Esophagus squamous epithelium (tissue), 5 donors: ENCODE data around the gene SLC29A4. TPM values are rescaled to one million over a fixed set of nuclear protein-coding genes. Genes with fewer than 3 reads are reported as not detected.
"Not testable (repeated sequence)": the region's sequence is repeated elsewhere in the genome, so short reads cannot be mapped to it uniquely, and the experiment has no call there.

Source experiments
- DNase-seq: peaks from one replicate; lab custom pipeline; 2025; lab: John Stamatoyannopoulos, UW
- H3K27ac ChIP-seq, 4 donors: fragments of 200-600 bp; sonication (generic); one replicate each; pipeline ENCODE4 v1.5.1; 2016 to 2019; ENCODE audit warnings: mild to moderate bottlenecking in 1 of 4
- H3K27me3 ChIP-seq, 4 donors: fragments of 200-600 bp; sonication (generic); 1 replicate in 3 of 4; 2 replicates in 1 of 4; pipeline versions ENCODE4 v1.5.1 to v1.6.0; 2017 to 2021; ENCODE audit warnings: antibody characterized with exemption in 1 of 4
- H3K36me3 ChIP-seq, 3 donors: fragments of 200-600 bp; sonication (generic); one replicate each; pipeline ENCODE4 v1.5.1; 2016 to 2019
- H3K4me1 ChIP-seq, 3 donors: fragments of 200-600 bp; sonication (generic); one replicate each; pipeline ENCODE4 v1.5.1; 2017 to 2019
- H3K4me3 ChIP-seq, 4 donors: fragments of 200-600 bp; sonication (generic); 1 replicate in 3 of 4; 2 replicates in 1 of 4; pipeline ENCODE4 v1.5.1; 2016 to 2019; ENCODE audit warnings: mild to moderate bottlenecking in 2 of 4, moderate library complexity in 1 of 4
- H3K9me3 ChIP-seq, 3 donors: fragments of 200-600 bp; sonication (generic); one replicate each; pipeline ENCODE4 v1.5.1; 2016 to 2019
- POLR2A ChIP-seq, 4 donors: fragments of 450-650 bp; IDR thresholded peaks; one replicate each; pipeline ENCODE4 v1.6.1; 2017; ENCODE audit warnings: antibody characterized with exemption in 4 of 4, mild to moderate bottlenecking in 4 of 4, moderate library complexity in 3 of 4
- WGBS, 2 donors: methylation state at CpG; one replicate each; pipeline ENCODE4 v1.1.5; 2018; 5-methylcytosine and 5-hydroxymethylcytosine counted together
- intact Hi-C: fragments of 100-400 bp; cut with DNase I; formaldehyde crosslinking; loops from one replicate; pipeline ENCODE4 v1.15.0; 2022
- total RNA-seq, 4 donors: library from RNA; depleted of rRNA; stranded (reverse); fragments of >200 nt; gene quantifications; one replicate each; pipeline ENCODE4 v1.1.0, GENCODE V29; 2016
- TF ChIP-seq, protein P1 (sequence below), 6 experiments: fragments of 450-650 bp in 4 of 6; fragments of 200-600 bp in 2 of 6; sonication (generic) in 2 of 6; IDR thresholded peaks; one replicate each; pipeline ENCODE4 v1.5.1; 2016 to 2019; ENCODE audit warnings: antibody characterized with exemption in 6 of 6, mild to moderate bottlenecking in 4 of 6, moderate library complexity in 4 of 6
- donor health status: DM: yes; HTN: yes; CAD: no.

Gene SLC29A4
- total RNA-seq, 4 donors from 2014 or later = 0.44 to 0.57 (median 0.53) TPM; not detected in 1

DNA sequence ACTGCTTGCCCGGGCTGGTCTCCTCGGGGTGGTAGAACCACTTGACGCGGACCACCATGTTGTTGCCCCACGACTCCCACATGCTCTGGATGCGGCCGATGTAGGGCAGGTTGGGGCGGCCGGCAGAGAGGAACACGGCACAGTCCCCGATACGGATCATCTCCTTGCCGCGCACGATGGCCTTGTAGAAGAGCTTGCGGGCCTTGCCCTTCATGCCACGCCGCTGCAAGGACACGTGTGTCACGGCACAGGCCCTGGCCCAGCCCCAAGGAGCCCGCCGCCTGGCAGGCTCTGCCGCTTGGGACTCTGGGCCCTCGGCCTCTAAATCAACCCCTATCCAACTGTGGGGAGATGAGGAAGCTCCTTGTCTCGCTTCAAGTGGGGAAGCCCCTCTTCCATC lies 26.4 kb downstream of the SLC29A4 start:
- 100% methylated on average over 3 of the region's 25 CpGs; no CpG with 5 or more reads in 1 of the 2 donors for WGBS, 2 donors
- no peaks in the 10 kb centered on the region for H3K9me3 ChIP-seq
- H3K27ac ChIP-seq = no peak overlapping the region
- H3K36me3 ChIP-seq = peaks cover 40 to 81% (median 49%) of the 10 kb centered on the region in 3 donors
- TF ChIP-seq POLR2A (IDR thresholded peaks at IDR 0.05) = no peak
- TF ChIP-seq, protein P1, sequence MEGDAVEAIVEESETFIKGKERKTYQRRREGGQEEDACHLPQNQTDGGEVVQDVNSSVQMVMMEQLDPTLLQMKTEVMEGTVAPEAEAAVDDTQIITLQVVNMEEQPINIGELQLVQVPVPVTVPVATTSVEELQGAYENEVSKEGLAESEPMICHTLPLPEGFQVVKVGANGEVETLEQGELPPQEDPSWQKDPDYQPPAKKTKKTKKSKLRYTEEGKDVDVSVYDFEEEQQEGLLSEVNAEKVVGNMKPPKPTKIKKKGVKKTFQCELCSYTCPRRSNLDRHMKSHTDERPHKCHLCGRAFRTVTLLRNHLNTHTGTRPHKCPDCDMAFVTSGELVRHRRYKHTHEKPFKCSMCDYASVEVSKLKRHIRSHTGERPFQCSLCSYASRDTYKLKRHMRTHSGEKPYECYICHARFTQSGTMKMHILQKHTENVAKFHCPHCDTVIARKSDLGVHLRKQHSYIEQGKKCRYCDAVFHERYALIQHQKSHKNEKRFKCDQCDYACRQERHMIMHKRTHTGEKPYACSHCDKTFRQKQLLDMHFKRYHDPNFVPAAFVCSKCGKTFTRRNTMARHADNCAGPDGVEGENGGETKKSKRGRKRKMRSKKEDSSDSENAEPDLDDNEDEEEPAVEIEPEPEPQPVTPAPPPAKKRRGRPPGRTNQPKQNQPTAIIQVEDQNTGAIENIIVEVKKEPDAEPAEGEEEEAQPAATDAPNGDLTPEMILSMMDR (IDR thresholded peaks at IDR 0.05) = no peak
- no peak for DNase-seq
- intact Hi-C loops = no loop called here
- H3K4me3 ChIP-seq = no peak overlapping the region
- no peaks in the 10 kb centered on the region for H3K27me3 ChIP-seq
- H3K4me1 ChIP-seq = no peaks in the 10 kb centered on the region

DNA sequence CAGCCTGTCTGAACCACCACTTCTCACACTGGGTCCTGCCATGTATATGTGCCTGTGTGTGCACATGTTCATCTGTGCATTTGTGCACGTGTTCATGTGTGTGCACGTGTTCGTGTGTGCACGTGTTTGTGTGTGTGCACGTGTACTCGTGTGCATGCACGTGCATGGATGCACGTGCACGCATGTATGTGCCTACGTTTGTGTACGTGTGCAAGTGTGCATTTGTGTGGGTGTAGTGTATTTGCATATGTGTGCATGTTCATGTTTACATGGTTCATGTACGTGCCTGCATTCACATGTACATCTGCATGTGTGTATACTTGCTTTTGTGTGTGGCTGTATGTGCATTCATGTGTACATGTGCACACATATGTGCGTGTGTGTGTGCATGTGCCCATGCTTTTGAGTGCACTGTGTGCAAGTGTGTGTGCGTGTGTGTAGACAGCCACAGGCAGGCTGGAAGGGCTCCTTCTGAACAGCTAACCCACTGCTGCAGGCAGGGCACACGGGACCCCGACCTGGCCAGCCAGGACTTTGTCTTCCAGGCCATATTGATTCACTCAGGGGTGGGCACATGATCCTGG lies 28.2 kb downstream of the SLC29A4 start:
- peaks cover 40 to 99% (median 63%) of the 10 kb centered on the region in 3 donors for H3K36me3 ChIP-seq
- 92 to 98% methylated on average over 14 to 15 of the region's 16 CpGs for WGBS, 2 donors
- DNase-seq = no peak
- TF ChIP-seq, protein P1 (IDR thresholded peaks at IDR 0.05) = no peak
- no peak for TF ChIP-seq POLR2A (IDR thresholded peaks at IDR 0.05)
- H3K4me3 ChIP-seq = no peak overlapping the region
- no peaks in the 10 kb centered on the region for H3K27me3 ChIP-seq
- H3K4me1 ChIP-seq = no peaks in the 10 kb centered on the region
- no peak overlapping the region for H3K27ac ChIP-seq
- intact Hi-C loops = no loop called here
- no peaks in the 10 kb centered on the region for H3K9me3 ChIP-seq

DNA sequence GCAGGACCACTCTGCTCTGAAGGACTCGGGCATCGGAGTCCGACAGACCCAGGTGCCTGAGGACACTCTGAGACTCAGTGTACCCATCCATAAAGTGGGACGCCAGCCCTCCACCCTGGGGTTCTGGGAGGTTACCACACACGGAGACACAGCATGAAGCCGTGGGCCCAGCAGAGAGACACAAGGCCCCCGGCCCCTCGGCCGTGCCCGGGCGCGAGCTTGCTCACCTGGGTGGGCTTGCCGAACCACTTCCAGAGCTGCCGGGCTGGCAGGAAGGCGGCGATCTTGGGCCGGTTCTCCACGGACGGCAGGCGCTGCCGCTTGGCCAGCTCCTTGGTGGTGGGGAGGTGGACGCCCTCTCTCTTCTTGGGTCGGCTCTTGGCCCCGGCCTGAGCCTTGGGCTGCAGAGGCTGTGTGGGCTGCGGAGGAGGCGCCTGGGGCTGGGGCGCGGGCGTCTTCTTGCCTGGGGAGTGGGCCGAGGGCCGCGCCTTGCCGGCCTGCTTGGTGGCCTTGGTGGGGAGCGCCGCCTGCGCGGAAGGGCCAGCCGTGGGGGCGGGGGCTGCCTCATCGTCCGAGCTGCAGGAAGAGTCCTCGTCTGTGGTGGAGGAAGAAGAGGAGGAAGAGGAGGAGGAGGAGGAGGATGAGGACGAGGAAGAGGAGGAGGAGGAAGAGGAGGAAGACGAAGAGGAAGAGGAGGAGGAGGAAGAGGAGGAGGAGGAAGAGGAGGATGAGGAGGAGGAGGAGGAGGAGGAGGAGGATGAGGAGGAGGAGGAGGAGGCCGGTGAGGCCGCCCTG lies 29.7 kb downstream of the SLC29A4 start:
- intact Hi-C loops, H3K4me3 ChIP-seq, H3K4me1 ChIP-seq, DNase-seq, H3K27ac ChIP-seq, H3K9me3 ChIP-seq, H3K27me3 ChIP-seq: not testable (repeated sequence)
- 90 to 100% methylated on average over 2 to 6 of the region's 46 CpGs for WGBS, 2 donors
- H3K36me3 ChIP-seq = peaks cover 36 to 98% (median 61%) of the 10 kb centered on the region in 3 donors

DNA sequence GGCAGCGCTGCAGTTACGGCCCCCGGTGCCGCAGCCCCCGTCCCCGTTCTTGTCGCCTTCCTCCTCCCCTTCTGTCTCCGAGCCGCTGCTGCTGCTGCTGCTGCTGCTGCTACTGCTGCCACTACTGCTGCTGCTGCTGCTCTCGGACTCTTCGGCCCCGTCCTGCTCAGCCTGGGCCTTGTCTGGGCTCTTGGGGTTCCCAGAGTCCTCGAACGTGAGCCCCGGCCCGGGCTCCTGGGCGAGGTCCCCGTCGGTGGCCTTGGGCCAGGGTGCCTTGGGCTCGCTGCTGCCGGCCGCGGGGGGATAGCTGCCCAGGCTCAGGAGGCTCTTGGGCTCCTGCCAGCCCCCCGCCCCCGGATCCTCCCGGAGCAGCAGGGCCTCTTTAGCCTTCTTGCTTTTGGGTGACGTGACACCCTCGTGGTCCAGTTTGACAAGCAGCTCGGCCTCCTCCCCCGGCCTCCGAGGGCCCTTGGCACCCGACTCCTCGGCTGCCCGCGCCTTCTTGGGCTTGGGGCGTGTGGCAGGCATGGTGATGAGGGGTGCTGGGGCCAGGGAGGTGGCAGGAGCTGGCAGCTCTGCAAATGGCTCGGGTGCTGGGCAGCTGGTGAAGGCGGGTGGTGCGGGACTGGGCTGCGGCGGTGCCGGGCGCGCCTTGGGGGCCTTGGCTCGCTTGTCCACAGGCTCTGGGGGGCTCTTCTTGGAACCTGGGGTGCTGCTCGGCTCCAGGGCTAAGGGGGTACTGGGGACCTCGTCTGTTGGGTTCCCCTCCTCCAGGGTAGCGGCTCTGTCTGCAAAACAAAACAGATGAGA lies 30.5 kb downstream of the SLC29A4 start:
- intact Hi-C loops, H3K4me3 ChIP-seq, H3K27ac ChIP-seq, H3K4me1 ChIP-seq, DNase-seq, H3K9me3 ChIP-seq, H3K27me3 ChIP-seq: not testable (repeated sequence)
- WGBS, 2 donors = 71 to 87% methylated on average over 6 to 15 of the region's 48 CpGs
- H3K36me3 ChIP-seq = peaks cover 30 to 98% (median 55%) of the 10 kb centered on the region in 3 donors

DNA sequence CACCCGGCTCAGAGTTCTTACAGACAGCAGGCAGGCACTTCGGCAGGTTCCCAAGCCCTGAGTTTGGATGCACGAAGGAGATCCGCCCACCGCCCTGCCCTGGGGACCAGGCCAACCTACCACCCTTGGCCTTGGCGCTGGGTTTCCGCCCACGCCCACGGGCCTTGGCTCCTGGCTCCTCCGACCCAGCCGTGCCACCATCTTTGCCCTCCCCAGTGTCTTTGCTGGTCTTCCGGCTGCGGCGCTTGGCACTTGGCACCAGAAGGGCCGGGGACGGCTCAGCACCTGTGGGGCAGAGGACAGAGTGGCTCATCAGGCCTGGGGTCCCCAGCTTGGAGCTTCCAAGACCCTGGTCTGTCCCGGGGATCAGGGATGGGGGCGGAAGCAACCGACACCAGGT lies 32.1 kb downstream of the SLC29A4 start:
- WGBS, 2 donors = 74% methylated on average over 7 of the region's 19 CpGs; no CpG with 5 or more reads in 1 of the 2 donors
- Histone ChIP-seq H3K4me3 (no peak overlapping the region), H3K4me1 (no peaks in the 10 kb centered on the region), H3K36me3 (peaks cover 24 to 98% (median 48%) of the 10 kb centered on the region in 3 donors), H3K27ac (no peak overlapping the region), H3K9me3 (peaks cover 0 to 13% (median 9%) of the 10 kb centered on the region in 3 donors), H3K27me3 (no peaks in the 10 kb centered on the region)
- TF ChIP-seq, protein P1 (IDR thresholded peaks at IDR 0.05) = no peak
- TF ChIP-seq POLR2A (IDR thresholded peaks at IDR 0.05) = no peak
- intact Hi-C loops = no loop called here
- no peak for DNase-seq
